GM19452 (cell line): ENCODE measurements around the gene WFS1.

Source experiments
- ATAC-seq: cut with Tn5 transposase; IDR thresholded peaks from one replicate; pipeline ENCODE4 v1.9.1; 2021; ENCODE audit not compliant: unreplicated experiment

WFS1 gene

GRCh38 chr4:6296026-6296425 is 26.4 kb downstream of the WFS1 start:
- no peak for ATAC-seq

- ATAC-seq = no peak
Observed at GRCh38 chr4:6297266-6297815, 27.7 kb downstream of the WFS1 start.

DNA sequence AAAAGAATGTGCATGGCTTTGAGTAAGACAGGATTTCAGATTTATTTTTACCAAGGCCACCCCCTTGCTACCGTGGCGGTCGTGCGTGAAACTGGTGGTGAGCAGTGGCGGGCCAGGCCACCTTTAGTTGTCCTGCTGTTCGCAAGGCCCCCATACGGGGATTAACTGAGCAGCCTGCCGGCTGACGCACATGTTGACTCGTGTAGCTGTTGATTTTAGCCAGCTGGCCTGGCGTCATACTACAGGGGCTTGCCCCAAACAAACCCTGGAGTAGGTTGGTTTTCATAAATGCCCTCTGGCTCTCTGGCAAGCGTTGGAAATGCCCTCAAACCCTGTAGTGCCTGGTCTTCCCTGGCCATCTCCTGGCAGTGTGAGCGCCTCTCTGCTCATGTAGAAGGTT is 28.4 kb downstream of the WFS1 start:
- ATAC-seq = no peak

- no peak for ATAC-seq
Observed at GRCh38 chr4:6298852-6299251, 29.2 kb downstream of the WFS1 start.

DNA sequence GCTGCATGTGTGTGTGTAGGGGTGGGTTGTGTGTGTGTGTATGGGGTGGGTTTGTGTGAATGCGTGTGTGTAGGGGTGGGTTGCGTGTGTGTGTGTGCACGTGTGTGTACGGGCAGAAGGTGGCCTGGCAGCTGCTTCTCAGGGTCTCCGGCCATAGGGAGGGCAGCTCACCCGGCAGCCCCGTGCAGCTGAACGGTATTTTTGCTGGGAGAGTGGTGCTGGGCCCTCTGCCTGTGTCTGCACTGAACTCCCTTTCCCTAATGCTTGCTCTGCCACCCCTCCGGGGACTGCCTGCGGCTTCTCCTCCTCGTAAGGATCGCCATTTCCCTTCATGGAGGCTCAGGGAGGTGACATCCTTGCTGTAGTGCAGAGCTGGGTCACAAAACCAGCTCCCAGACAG is 30.2 kb downstream of the WFS1 start:
- no peak for ATAC-seq

DNA sequence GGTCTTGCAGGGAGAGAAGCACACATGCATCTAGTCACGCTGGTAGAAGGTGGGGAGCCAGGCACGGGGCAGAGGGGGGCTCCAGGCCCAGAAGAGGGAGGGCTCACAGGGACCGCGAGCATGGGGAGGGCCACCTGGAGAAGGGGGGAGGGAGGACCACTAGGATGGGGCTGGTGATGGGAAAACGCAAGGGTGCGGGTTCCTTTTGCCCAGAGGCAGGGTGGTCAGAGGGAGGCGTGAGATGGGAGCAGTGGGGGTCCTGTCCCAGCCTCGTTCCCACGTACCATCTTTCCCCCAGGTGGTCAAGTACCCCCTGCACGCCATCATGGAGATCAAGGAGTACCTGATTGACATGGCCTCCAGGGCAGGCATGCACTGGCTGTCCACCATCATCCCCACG is 30.7 kb downstream of the WFS1 start:
- no peak for ATAC-seq

- ATAC-seq = no peak
Observed at GRCh38 chr4:6301051-6301731, 31.5 kb downstream of the WFS1 start.

GRCh38 chr4:6301732-6302442 is 32.2 kb downstream of the WFS1 start:
- ATAC-seq = no peak

GRCh38 chr4:6302869-6303268 is 33.2 kb downstream of the WFS1 start:
- ATAC-seq = no peak

DNA sequence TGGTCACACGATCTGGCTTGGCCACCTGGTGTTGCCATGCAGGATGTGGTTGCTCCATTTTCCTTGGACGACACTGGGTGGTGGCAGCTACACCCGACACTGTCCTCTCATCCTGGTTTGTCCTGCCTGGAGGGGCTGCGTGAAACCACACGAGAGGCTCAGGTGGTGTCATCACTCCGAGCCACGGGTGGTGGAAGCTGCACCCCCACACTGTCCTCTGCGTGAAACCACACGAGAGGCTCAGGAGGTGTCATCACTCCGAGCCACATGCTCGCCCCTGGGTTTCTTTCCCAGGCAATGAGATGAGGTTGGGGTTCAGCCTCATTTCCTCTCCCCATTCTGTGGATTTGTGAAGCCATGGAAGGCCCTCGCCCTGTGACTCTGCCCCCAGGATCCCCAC is 34.3 kb downstream of the WFS1 start:
- ATAC-seq = no peak

GRCh38 chr4:6306299-6306698 is 36.6 kb downstream of the WFS1 start:
- no peak for ATAC-seq

DNA sequence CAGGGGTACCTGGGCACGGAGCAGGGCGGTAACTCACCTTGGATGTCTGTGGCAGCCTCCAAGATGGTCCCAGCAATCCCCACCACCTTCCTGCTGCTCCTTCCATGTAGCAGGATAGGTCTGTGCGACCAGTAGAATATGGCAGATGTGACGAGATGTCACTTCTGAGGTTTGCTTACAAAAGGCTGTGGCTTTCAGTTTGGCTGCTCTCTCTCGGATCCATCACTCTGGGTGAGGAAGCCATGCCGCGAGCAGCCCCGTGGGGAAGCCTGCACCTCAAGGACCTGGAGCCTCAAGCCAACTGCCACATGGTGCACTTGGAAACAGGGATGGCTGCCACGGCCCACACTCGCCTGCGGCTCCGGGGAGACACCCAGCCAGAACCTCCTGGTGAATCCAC is 37.6 kb downstream of the WFS1 start:
- ATAC-seq = no peak

DNA sequence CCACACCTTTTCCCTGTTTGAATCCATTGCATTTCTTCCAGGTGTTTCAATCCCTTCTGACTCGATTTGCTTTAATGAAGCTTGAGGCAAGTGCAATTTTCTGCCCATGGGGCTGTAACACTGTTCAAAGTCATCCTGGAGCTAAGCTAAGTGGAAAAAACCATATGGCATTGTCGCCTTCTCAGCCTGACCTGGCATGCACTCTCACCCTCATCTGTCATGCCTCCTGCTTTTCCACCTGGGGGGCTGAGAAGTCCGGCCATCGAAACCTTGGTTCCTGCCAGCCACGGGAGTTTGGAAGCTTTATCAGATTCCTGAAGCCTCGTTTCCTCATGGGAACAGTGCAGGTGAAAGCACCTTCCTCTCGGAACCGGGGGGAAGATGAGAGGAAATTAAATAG is 38.2 kb downstream of the WFS1 start:
- ATAC-seq = no peak

DNA sequence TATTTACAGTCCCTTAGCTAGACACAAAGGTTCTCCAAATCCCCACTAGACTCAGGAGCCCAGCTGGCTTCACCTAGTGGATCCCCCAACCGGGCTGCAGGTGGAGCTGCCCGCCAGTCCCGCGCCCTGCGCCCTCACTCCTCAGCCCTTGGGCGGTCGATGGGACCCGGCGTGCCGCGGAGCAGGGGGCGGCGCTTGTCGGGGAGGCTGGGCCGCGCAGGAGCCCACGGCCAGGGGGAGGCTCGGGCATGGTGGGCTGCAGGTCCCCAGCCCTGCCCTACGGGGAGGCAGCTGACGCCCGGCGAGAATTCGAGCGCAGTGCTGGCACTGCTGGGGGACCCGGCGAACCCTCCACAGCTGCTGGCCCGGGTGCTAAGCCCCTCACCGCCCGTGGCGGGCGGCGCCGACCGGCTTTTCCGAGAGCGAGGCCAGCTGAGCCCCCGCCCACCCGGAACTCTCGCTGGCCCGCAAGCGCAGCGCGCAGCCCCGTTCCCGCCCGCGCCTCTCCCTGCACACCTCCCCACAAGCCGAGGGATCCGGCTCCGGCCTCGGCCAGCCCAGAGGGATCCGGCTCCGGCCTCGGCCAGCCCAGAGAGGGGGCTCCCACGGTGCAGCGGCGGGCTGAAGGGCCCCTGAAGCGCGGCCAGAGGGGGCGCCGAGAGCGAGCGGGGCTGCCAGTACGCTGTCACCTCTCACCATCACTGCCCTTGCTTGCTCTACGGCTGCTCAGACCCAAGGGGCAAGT is 39.4 kb downstream of the WFS1 start:
- ATAC-seq = no peak

GRCh38 chr4:6309777-6310176 is 40.1 kb downstream of the WFS1 start:
- no peak for ATAC-seq

- ATAC-seq = no peak
Observed at GRCh38 chr4:6313216-6313615, 43.6 kb downstream of the WFS1 start.

- no peak for ATAC-seq
Observed at GRCh38 chr4:6316461-6317003, 46.9 kb downstream of the WFS1 start.

DNA sequence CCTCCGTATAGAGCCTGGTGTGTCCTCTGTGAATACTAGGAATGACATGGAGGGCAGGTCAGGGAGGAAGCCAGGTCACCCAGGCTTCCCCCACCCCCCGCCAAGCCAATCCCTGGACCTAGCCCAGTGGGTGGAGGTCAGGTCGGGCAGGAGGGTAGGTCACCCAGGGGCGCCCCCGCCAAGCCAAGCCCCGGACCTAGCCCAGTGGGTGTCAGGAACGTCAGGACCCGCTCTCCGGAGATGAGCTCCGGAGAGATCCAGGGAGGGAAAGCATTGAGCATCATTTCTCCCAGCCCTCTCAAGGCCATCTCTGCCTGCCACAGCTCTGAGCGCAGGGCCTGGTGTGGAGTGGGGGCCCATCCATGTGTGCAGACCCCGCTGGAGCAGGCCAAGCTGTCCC is 48.6 kb downstream of the WFS1 start:
- no peak for ATAC-seq

DNA sequence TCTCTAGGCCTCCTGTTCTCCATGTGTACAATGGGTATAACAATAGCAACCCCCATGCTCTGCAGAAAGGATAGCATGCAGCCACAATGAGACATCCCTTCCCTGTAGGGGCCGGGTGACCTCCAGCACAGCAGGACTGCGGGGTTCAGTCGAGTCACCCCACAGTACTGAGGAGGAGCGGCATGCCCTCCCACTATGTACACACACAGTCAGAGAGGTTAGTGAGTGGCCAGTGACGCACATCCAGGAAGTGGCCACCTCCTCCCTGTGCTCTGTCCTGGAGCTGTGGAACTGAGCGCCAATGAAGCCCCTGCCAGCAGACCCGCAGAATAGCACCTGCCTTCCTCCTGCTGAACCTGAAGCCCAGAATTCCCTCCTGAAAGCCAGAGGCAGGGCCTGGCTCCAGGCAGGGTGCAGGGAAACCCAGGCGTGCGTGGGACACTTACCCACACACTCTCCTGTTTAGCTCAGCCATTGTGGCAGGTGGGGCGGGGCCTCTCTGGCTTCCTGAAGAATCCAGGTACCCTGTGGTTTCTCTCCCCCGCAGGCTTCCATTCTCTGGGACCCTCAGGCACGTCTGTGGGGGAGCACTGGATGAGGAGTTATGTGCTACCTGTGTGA is 50.0 kb downstream of the WFS1 start:
- no peak for ATAC-seq

DNA sequence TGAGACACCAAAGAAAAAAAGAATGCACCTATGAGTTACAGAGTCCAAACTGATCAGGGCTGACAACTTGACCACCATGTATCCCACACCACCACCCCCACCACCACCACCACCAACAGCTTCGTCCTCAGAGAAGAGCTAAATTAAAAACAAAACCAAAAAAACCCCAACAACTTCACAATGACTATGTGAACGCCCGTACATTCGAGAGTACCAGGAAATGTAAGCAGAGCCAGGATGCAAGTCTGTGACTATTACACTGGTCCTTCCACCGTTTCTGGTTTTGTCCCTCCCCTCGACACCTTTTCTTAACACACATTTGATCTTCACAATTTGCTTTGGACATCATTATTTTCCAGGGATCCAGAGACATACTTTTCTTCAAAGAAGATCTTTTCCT is 51.0 kb downstream of the WFS1 start:
- ATAC-seq = no peak

DNA sequence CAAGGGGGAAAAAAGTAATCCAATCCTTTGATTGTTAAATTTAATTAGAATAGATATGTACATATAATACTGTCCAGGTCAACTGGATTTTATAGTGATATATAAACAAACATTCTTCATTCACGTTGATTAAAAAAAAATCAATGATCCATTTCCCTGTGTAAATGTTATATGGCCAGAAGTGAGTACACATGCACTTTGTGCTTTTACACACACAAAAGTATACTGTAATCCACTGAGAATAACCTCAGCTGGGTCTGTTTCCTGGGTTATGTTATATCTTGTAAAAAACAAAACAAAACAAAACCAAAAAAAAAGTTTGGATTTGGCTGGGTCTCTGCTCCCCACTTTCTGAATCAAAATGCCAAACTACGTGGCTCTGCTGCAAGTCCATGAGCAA is 51.7 kb downstream of the WFS1 start:
- no peak for ATAC-seq
